Measurements from ENCODE around the gene CDH23.

Gene CDH23

DNA sequence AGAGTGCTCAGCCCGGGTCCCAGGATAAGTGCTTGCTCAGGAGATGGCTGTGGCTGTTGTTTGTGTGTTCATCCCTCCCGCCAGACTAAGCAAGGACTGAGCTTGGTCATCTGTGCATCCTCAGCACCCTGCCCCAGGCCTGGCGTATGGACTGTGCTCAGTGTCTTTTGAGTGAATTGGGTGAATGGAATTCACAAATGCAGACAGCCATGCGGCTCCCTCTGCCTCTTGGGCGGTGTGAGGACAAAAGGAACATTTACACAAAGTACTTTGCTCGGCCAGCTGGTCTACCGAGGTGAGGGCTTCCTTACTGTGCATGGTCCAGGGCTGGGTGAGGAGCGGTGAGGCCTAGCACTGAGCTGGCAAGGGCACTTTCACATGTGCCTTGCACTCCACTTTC, 120.2 kb downstream of the CDH23 start:
- DNase-seq (ENCODE audit: low spot score), result no peak

DNA sequence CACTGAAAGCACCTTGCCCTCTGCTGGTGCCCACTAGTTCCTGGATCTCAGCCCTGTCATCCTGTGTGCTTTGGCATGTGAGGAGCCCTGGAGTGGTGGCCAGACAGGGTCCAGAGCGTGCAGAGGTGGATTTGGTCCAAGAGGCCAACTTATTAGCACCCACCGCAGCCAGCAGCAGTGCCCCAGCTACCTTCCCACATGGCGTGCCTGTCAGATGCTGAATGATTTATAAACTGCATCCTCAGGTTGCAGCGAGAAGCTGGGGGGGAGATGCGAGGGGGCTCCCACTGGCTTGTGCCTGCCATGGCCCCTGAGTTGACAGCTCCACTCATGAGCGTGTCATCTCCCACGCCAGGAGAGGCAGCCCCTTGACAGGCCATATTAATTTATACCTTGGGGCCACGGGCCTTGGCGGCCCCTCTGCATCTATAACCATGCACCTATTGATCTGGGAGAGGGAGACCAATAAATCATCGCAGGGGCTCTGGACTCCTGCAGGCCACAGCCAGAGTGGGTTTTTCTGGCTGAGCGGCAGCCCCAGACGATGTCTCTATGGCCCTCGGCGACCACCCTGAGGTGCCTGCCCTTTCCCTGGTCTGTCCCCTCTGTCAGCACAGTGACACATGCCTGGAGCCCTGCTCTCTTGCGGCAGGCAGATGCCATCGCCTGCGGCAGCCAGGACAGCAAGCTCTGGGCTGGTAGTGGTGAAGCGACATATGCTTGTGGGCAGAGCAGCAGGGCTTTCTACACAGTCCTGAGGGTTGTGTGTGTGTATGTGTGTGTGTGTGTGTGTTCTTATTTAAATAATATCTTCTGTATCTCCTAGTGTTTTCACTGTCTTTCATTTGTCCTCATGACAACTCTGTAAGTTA, 120.8 kb downstream of the CDH23 start:
- no peak for DNase-seq (ENCODE audit: low spot score)

DNA sequence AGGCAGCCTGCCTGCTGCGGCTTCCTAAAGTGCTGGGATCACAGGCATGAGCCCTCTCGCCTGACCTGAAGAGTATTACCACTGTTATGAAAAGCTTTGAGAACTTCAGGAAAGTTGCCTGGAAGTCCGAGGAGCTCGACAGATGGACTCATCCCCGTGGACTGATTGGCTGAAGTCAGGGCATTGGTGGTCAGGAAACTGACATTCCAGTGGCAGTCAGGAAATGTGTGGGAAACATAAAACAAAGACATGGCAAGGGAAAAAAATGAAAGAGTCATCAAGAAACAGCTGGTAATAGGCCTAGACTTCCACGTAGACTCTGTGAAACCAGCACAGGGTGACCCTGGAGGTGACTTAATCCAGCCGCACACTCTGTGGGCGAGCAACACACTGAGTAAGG, 123.3 kb downstream of the CDH23 start:
- no peak for DNase-seq (ENCODE audit: low spot score)

DNA sequence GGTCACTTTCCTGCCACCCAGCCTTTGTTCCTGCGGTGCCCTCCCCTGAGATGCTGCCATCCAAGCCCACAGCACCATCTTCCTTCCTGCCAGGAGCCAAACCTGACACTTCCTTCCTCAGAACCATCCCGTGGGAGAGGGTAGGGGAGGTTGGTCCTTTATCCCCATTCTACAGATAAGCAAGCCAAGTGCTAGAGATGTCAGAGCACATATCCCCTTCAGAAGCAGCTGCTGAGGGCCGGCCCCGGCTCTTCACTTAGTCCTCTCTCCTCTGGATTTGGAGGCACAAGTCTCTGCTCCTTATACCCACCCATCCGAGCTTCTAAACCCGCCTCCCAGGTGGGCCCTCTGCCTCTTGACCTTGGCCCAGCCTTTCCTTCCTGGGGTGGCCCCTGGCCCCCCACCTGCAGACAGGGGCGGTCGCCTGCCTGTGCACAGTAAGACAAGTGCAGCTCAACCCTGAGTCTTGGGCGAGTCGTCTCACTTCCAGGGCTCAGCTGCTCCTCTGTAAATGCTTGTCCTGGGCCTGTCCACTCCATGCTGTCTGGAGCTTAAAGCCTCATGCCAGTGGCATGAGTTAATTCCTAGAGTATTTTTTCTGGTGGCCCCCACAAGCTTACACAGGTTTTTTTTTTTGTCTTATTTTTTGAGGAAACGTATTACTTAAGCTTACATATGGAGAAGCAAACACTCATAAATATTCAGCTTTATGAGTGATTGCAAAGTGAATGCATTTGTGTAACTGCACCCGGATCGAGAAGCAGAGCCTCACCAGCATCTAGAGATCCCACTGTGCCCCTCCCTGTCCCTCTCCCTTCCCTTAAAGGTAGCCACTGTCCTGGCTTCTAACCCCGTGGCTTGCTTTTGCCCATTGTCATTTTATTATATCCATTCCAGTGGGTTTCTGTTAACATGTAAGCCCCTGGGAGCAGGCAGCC, 125.1 kb downstream of the CDH23 start:
- no peak for DNase-seq (ENCODE audit: low spot score)

- no peak for DNase-seq (ENCODE audit: low spot score)
These were observed 125.9 kb downstream of the CDH23 start for GRCh38 chr10:71522442-71523144.

GRCh38 chr10:71523756-71524155, 127.0 kb downstream of the CDH23 start:
- DNase-seq (ENCODE audit: low spot score), result no peak

GRCh38 chr10:71525092-71525491, 128.4 kb downstream of the CDH23 start:
- no peak for DNase-seq (ENCODE audit: low spot score)

- no peak for DNase-seq (ENCODE audit: low spot score)
These were observed 129.0 kb downstream of the CDH23 start for GRCh38 chr10:71525721-71526120.

GRCh38 chr10:71526653-71527052, 129.9 kb downstream of the CDH23 start:
- DNase-seq (ENCODE audit: low spot score), result no peak

GRCh38 chr10:71527135-71527534, 130.4 kb downstream of the CDH23 start:
- no peak for DNase-seq (ENCODE audit: low spot score)

- DNase-seq (ENCODE audit: low spot score), result no peak
These were observed 131.9 kb downstream of the CDH23 start for GRCh38 chr10:71528371-71529206.

DNA sequence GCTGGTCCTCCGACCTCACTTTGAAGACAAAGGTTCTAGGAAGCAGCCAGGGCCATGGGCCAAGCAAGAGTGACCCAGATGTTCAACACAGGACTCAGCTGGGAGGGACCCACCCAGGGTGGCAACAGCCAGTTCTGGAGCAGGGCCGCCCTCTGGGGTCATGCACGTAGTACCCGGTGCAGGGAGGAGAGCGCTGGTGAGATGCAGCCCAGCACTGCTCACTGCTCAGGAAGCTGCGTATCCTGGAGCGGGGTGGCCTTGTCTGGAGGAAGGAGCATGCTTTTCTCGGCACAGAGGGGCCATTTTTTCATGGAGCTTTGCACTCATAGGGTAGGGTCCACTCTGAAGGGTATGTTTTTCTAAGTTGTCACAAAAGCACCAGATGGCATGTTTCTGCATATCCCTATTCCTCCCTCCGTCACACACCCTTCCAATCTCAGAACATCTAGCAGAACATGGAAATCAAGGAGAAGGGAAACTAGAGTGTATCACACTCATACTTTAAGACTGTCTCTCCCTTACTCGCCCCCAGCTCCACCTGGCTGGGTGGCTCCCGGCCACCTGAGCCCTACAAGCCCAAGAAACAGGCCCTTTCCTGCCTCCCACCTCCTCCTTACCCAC, 132.6 kb downstream of the CDH23 start:
- no peak for DNase-seq (ENCODE audit: low spot score)

- DNase-seq (ENCODE audit: low spot score), result no peak
These were observed 134.1 kb downstream of the CDH23 start for GRCh38 chr10:71530781-71531180.

- no peak for DNase-seq (ENCODE audit: low spot score)
These were observed 135.0 kb downstream of the CDH23 start for GRCh38 chr10:71531485-71532446.

GRCh38 chr10:71532878-71533277, 136.2 kb downstream of the CDH23 start:
- DNase-seq (ENCODE audit: low spot score), result no peak

DNA sequence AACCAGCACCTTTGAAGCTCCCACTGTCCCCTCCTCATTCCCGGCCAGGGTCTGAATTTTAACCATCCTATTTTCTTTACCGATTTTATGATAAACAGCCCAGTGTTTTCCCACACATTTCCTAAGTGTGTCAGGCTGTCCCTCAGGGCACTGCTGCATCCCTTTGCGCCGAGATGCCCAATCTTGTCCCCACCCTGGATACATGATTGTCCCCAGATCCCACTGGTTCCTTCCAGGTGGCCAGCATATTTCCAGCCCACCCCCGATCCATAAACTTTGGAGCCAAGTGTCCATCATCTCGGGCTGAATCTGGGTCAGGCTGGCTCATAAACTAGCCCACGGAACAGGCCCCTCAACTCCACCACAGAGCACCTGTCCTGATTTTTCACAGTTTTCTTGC, 137.2 kb downstream of the CDH23 start:
- DNase-seq (ENCODE audit: low spot score), result no peak

- no peak for DNase-seq (ENCODE audit: low spot score)
These were observed 138.0 kb downstream of the CDH23 start for GRCh38 chr10:71534568-71535194.

- no peak for DNase-seq (ENCODE audit: low spot score)
These were observed 139.6 kb downstream of the CDH23 start for GRCh38 chr10:71536332-71536731.

- no peak for DNase-seq (ENCODE audit: low spot score)
These were observed 140.4 kb downstream of the CDH23 start for GRCh38 chr10:71537125-71537524.

Data from LoVo (cell line).